CD4-positive, alpha-beta T cell treated with Interleukin-15 for 4 hours (primary cell): ENCODE data around the gene SMAD3.

Experiments used
- DNase-seq: peaks from one replicate; pipeline ENCODE4 v3.0.0-alpha.2; 2020; ENCODE audit warnings: low spot score

The SMAD3 gene

GRCh38 chr15:67097930-67098740 is 32.7 kb downstream of the SMAD3 start:
- DNase-seq = no peak

- DNase-seq = no peak
These were observed 33.4 kb downstream of the SMAD3 start for GRCh38 chr15:67098768-67099282.

GRCh38 chr15:67100124-67100791 is 34.9 kb downstream of the SMAD3 start:
- DNase-seq = no peak

- no peak for DNase-seq
These were observed 35.6 kb downstream of the SMAD3 start for GRCh38 chr15:67100801-67101581.

GRCh38 chr15:67101911-67102598 is 36.7 kb downstream of the SMAD3 start:
- DNase-seq = peak; percentile 85

- DNase-seq = no peak
These were observed 37.2 kb downstream of the SMAD3 start for GRCh38 chr15:67102599-67102929.

- no peak for DNase-seq
These were observed 37.6 kb downstream of the SMAD3 start for GRCh38 chr15:67103021-67103420.

GRCh38 chr15:67103432-67103831 is 38.0 kb downstream of the SMAD3 start:
- DNase-seq = no peak

- DNase-seq = no peak
These were observed 38.5 kb downstream of the SMAD3 start for GRCh38 chr15:67103869-67104268.

- no peak for DNase-seq
These were observed 39.1 kb downstream of the SMAD3 start for GRCh38 chr15:67104510-67104909.

GRCh38 chr15:67105065-67105951 is 39.9 kb downstream of the SMAD3 start:
- no peak for DNase-seq

GRCh38 chr15:67105991-67106763 is 40.8 kb downstream of the SMAD3 start:
- DNase-seq = no peak

- DNase-seq = no peak
These were observed 41.3 kb downstream of the SMAD3 start for GRCh38 chr15:67106764-67107013.

GRCh38 chr15:67107014-67107812 is 41.8 kb downstream of the SMAD3 start:
- no peak for DNase-seq

- DNase-seq = no peak
These were observed 42.9 kb downstream of the SMAD3 start for GRCh38 chr15:67108122-67108961.

GRCh38 chr15:67109141-67110034 is 44.0 kb downstream of the SMAD3 start:
- DNase-seq = no peak

GRCh38 chr15:67110361-67110781 is 45.0 kb downstream of the SMAD3 start:
- DNase-seq = no peak
